HFFc6 (cell line): Measurements from ENCODE around the gene FBXW8. TPM values are rescaled to one million over a fixed set of nuclear protein-coding genes. Genes with fewer than 3 reads are reported as not detected.

ENCODE experiments used
- DNase-seq: peaks from one replicate; pipeline ENCODE4 v3.0.0-alpha.2; 2018
- H3K27ac Mint-ChIP-seq: 2 replicates; pipeline ENCODE4 v1.8.0; 2020; ENCODE audit warnings: mild to moderate bottlenecking, mixed read lengths
- H3K27me3 Mint-ChIP-seq: 2 replicates; pipeline ENCODE4 v1.8.0; 2021; ENCODE audit warnings: mild to moderate bottlenecking, moderate library complexity, mixed read lengths; ENCODE audit not compliant: insufficient read depth
- H3K36me3 Mint-ChIP-seq: 2 replicates; pipeline ENCODE4 v1.8.0; 2021; ENCODE audit warnings: low read depth, mixed read lengths
- H3K4me1 Mint-ChIP-seq: 2 replicates; pipeline ENCODE4 v1.8.0; 2020; ENCODE audit warnings: low read depth, mixed read lengths
- H3K4me3 Mint-ChIP-seq: 2 replicates; pipeline ENCODE4 v1.8.0; 2020; ENCODE audit warnings: mild to moderate bottlenecking, moderate library complexity, mixed read lengths
- H3K9me3 Mint-ChIP-seq: 2 replicates; pipeline ENCODE4 v1.8.0; 2020; ENCODE audit warnings: mild to moderate bottlenecking, mixed read lengths
- CTCF ChIP-seq: fragments of 200-600 bp; sonication (generic); IDR thresholded peaks from 2 replicates; pipeline ENCODE4 v1.5.0; 2021; ENCODE audit warnings: antibody characterized with exemption, mild to moderate bottlenecking
- total RNA-seq, 6 experiments: library from RNA; stranded (reverse); fragmentation: NEBNext Ultra II Directional; extraction: Animal tissue kit (Norgen Biotek cat#: 25700); gene quantifications; 2 replicates in 1 of 6; 3 replicates in 5 of 6; pipeline ENCODE4 v1.2.3, GENCODE V29; 2021

FBXW8 gene
- total RNA-seq, 6 experiments from 2014 or later: 15.3 to 20.5 (median 18.5) TPM

- no peak for TF ChIP-seq CTCF
- H3K27ac Mint-ChIP-seq: peak overlapping the region; percentile 87
- H3K4me1 Mint-ChIP-seq: peaks cover 52% of the 10 kb centered on the region
- H3K27me3 Mint-ChIP-seq: no peaks in the 10 kb centered on the region
- no peaks in the 10 kb centered on the region for H3K9me3 Mint-ChIP-seq
- H3K36me3 Mint-ChIP-seq: peaks cover 30% of the 10 kb centered on the region
- peak; percentile 63 for DNase-seq
- peak overlapping the region; percentile 74 for H3K4me3 Mint-ChIP-seq
These were observed 72.2 kb downstream of the FBXW8 start for GRCh38 chr12:116982791-116983411.

- no peak overlapping the region for H3K4me3 Mint-ChIP-seq
- no peak for TF ChIP-seq CTCF
- H3K27ac Mint-ChIP-seq: no peak overlapping the region; the same call in 1 of the 2 replicates
These were observed 73.3 kb downstream of the FBXW8 start for GRCh38 chr12:116984098-116984497.

GRCh38 chr12:116990329-116990728 lies 79.6 kb downstream of the FBXW8 start:
- TF ChIP-seq CTCF: no peak
- no peak for DNase-seq
- H3K27me3 Mint-ChIP-seq: no peaks in the 10 kb centered on the region
- no peaks in the 10 kb centered on the region for H3K9me3 Mint-ChIP-seq
- no peak overlapping the region for H3K4me3 Mint-ChIP-seq
- peaks cover 29% of the 10 kb centered on the region for H3K4me1 Mint-ChIP-seq
- peaks cover 46% of the 10 kb centered on the region for H3K36me3 Mint-ChIP-seq
- H3K27ac Mint-ChIP-seq: peak overlapping the region; percentile 84

More at GRCh38 chr12:116984098-116984497, 73.3 kb downstream of the FBXW8 start:
- Mint-ChIP-seq H3K4me1 (peaks cover 41% of the 10 kb centered on the region), H3K9me3 (no peaks in the 10 kb centered on the region), H3K36me3 (peaks cover 31% of the 10 kb centered on the region), H3K27me3 (no peaks in the 10 kb centered on the region)
- no peak for DNase-seq

GRCh38 chr12:116990971-116991966 lies 80.5 kb downstream of the FBXW8 start:
- Mint-ChIP-seq H3K4me1 (peaks cover 29% of the 10 kb centered on the region), H3K27ac (peak overlapping the region; percentile 84), H3K36me3 (peaks cover 45% of the 10 kb centered on the region), H3K9me3 (no peaks in the 10 kb centered on the region), H3K4me3 (no peak overlapping the region), H3K27me3 (no peaks in the 10 kb centered on the region)
- TF ChIP-seq CTCF: no peak
- peak; percentile 67 for DNase-seq

GRCh38 chr12:116996093-116996492 lies 85.3 kb downstream of the FBXW8 start:
- TF ChIP-seq CTCF: no peak
- no peaks in the 10 kb centered on the region; the same call in none of the 2 replicates for H3K27me3 Mint-ChIP-seq
- H3K4me3 Mint-ChIP-seq: no peak overlapping the region
- DNase-seq: no peak
- H3K4me1 Mint-ChIP-seq: peaks cover 8% of the 10 kb centered on the region
- peaks cover 27% of the 10 kb centered on the region for H3K36me3 Mint-ChIP-seq
- no peak overlapping the region for H3K27ac Mint-ChIP-seq
- H3K9me3 Mint-ChIP-seq: no peaks in the 10 kb centered on the region
